ENCODE measurements around the gene CAPN9.
"Not testable (repeated sequence)": the region's sequence is repeated elsewhere in the genome, so short reads cannot be mapped to it uniquely, and the experiment has no call there.

CAPN9 gene

DNA sequence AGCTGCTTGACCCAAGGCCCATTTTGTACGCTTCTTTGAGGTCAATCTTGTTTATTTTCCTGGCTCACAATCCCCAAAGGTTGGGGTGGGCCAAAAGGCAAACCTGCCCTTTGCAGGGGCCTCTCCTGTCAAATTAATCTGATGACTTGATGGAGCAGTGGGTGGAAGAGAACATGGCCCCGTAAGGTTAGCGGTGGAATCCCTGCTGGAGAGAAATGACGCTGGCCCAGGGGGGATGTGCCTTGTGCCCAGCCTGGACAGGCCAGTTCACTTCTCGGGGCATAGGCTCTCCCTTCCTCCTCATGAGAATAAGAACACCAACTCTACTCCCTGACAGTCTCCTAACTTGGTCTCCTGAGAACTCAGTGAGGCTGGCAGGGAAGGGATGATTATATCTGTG, 80.6 kb downstream of the CAPN9 start:
- no peak for DNase-seq

DNA sequence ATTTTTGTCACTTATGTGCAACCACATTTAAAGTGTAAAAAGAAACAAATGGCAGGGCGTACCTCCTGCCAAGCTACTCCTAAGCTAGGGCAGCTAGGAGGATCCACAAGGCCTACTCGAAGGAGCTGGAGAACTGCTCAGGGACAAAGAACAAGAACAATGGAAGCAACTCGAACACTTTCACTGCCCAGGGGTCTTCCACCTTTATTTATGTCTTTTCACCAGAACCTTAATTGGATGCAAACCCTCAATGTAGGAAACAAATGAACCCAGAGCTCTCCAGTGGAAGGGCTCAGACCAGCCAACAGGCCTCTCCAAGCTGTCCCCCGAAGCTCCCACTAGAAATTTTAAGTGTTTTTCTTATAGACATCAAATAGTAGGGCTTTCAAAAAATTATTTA, 81.2 kb downstream of the CAPN9 start:
- DNase-seq: no peak

DNA sequence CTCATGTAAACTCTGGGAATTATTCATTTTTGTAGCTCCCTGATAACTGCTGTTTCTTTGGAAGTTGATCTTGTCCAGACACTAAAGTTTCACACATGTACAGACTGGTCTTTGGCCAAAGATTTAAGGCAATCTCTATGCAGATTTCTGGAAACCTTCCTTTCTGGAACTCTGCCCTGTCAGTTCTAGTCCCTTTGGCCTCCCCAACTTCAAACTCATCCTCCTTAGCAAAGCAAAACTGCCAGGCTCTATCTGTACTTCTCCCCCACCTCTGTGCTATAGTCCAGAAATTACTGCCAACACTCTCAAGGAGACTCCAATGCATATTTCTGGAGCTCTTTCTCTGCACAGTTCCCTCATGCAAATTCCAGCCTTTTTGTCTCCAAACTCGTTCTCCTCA, 84.6 kb downstream of the CAPN9 start:
- no peak for DNase-seq

DNA sequence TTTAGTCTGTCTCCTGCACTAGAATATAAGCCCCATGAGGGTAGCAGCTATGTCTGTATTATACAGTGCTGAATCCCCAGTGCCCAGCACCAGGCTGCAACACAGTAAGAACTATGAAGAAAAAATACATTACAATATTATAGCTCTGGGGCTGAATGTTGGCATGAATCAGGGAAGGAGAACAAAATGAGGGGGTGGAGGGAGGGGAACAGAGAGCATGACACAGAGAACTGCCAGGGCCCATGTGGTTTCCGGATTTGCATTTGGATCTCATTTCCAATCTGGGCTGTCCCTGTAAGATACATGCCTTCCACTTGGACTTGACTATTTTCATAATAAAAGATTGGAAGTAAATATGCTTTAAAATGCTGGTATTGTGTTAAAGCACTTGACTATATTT, 85.3 kb downstream of the CAPN9 start:
- no peak for DNase-seq

DNA sequence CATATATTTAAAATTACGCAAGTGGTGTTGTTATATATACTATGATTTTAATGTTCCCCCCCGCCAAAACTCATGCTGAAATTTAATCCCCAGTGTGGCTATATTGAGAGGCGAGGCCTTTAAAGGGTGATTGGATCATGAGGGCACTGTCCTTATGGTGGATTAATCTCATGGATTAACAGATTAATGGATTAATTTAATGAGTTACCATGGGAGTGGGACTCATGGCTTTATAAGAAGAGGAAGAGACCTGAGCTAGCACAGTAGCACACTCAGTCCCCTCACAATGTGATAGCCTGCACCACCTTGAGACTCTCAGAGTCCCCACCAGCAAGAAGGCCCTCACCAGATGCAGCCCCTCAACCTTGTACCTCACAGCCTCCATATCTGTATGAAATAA, 86.3 kb downstream of the CAPN9 start:
- DNase-seq: no peak

DNA sequence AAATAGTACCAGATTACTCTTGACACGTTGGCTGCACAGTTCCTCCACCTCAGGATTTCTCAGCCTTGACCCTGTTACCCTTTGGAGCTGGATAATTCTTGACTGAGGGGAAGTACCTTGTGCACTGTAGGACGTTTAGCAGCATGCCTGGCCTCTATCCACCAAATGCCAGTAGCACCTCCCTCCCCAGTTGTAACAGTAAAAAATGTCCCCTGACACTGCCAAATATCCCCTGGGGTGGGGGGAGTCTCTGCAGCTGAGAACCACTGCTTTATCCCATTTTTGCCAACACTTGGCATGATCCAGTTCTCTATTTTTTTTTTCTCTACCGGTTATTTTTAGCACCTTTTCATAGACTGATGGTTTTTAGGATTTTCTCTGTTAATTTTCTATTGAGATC, 87.1 kb downstream of the CAPN9 start:
- no peak for DNase-seq

DNA sequence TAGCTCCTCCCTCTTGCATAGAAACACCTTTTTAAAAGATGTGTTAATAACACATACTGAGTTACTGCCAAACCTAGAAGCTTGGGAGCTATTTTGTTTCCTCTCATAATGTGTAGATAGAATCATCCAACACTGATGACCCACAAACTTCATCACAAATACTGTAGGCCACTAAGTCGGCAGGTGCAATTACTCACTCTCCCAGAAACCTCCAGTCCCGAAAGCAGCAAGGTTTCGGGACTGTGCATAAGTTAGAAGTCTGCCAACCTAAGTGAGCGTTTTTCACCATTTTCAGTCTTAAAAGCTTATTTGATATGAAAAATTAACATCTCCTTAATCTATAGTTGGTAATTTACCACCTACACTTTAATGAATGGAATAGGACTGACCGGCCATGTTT, 89.2 kb downstream of the CAPN9 start:
- DNase-seq: no peak

DNA sequence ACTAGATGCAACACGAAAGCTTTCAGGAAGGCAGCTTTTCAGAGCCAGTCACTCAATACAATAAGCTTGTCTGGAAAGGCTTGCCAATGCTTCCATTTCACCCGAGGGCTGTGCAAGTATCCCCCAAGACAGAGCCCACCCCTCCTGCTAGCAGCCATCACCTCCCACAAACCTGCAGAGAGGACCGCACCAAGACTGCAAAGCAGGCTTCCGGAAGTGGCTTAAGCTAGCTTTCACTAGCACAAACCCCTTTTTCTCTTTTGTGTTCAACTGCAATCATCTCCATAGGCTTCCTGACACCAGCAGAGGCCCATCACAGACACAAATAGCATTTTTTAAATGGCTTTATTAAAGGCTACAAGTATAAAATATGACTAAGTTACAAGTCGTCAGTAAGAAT, 89.6 kb downstream of the CAPN9 start:
- no peak for DNase-seq

DNA sequence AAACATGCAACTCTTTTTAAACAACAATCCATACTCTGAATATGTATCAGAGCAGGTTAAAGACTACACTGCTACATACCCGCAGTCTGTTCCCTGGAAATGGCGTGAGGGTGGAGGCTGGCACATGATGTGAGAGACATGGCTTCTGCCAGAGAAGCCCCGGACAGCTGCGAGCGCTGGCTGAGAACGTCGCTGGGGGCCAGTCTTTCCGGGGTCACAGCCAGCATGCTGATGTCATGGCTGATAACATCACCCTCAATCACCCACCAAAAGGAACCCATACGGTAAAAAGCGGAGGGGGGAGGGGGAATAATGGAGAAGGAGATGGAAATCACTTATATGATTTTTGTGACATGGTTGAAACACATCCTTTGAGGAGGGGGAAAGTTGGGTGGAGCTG, 92.0 kb downstream of the CAPN9 start:
- DNase-seq: no peak

DNA sequence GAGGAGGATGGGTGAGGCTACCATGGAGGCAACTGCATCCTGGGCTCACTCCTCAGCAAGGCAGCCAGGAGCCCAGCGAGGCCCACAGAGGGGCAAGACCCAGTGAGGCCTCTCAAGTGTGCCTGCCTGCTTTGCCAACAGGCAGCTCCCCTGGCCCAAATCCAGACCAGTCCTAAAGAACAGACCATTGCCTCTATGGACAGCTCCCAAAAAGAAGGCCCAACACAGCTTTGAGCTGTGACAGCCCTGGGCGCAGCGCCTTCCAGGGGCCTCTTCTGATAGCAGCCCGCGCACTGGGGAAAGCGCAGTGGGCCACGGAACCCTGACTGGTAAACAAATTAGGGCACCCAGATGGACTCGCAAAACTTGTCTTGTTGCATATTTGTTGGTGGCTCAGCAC, 95.6 kb downstream of the CAPN9 start:
- DNase-seq: no peak

DNA sequence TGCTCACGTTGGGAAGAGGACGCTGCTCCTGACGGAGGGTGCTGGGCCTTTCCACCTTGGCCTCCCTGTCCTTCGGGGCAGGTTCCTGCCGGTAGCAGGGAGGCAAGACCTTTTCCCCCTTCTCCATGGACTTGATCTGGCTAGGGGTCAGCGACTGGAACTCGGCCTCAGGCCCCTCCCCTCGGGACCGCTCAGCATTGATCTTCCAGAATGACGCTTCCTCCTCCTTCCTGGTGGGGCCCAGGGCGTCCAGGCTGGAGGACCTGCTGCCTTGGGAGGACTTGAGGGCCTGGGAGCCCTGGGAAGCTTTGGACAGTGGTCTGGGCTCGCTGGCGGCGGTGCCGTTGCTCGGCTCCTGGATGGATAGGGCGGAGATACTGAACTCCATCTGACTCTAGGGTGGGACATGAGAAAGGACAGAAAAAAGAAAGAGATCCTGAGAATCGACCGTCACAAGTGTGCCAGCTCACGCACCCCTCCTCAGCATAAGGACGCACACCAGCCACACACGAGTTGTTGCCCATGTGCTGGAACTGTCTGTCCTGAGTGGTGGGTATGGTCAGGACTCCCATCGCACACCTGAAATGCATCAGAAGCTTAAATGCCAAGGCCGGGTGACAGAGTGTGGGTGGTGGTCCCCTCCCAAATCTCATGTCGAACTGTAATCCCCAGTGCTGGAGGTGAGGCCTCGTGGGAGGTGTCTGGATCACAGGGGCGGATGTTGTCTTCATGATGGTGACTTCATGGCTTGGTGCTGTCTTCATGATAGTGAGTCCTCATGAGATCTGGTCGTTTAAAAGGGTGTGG, 96.5 kb downstream of the CAPN9 start:
- DNase-seq: no peak

DNA sequence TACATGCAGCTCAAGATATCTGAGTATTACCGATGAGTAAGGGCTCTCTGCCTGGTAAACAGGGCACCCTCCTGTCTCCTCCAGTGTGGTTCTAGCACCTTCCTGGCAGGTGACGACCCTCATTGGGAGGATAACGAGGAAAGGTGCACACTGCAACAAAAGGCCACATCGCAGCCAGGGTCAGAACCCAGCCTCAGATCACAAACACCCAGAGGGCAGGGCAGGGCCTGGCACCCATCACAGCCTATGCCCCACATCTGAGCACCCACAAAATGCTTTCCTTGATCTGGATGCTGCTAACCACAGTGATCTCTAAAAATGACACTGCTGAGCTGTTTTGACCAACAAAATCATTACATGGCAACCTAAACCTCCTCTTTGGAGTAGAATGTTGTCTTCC, 97.4 kb downstream of the CAPN9 start:
- no peak for DNase-seq

DNA sequence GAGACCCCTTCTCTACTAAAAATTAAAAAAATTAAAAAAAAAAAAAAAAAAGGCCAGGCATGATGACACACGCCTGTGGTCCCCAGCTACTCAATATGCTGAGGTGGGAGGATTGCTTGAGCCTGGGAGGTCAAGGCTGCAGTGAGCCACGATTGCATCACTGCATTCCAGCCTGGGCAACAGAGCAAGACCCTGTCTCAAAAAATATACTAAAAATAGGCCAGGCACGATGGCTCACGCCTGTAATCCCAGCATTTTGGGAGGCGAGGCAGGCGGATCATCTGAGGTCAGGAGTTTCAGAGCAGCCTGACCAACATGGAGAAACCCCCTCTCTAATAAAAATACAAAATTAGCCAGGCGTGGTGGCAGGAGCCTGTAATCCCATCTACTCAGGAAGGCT, 98.0 kb downstream of the CAPN9 start:
- not testable (repeated sequence) for DNase-seq

DNA sequence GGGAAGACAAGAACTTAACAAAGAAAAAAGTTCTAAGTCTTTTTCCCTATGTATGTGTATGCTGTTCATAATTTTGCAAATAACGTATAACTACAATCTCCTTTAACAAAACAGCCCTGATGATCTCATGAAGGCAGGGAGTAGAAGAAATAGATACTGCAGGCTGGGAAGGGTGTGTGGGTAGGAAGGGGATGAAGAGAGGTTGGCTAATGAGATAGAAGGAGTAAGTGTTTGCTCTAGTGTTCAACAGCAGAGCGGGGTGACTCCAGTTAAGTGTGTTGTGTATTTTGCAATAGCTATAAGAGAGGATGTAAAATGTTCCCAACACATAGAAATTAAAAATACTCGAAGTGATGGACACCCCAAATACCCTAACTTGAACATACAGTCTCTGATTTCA, 101.0 kb downstream of the CAPN9 start:
- DNase-seq: no peak

DNA sequence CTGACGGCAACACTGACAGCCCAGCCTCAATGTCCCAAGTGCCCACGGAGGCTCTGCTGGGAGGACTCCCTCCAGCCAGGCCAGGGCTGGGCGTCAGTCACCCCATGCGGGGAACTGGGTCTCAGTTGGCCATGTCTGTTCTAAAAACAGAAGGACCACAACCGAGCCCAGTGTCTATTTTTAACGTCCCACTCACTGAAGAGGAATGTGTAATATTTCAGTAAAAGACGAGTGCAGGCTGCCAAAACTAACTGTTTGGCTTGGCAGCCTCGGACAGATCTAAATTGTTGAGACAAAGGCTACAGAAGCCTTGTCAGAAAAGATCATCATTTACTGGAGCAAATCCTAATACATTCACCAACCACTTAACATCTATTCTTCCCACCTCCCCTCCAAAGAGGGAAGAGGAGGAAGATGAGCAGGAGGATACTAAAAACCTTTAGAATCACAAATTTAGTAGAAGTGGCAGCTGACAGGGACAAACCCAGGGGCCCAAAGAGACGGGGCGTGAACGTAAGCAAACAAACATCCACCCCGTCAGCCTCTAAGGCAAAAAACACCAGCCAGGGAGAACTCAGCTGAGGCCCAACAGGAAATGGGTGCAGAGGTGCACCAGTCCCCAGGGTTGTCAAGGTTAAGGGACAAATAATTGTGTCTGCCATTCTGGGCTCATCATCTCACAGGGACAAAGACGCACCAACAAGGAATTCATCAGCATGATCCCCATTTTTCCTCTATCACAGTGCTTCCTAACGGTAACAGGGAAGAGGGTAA, 102.5 kb downstream of the CAPN9 start:
- peak; percentile 44 for DNase-seq

DNA sequence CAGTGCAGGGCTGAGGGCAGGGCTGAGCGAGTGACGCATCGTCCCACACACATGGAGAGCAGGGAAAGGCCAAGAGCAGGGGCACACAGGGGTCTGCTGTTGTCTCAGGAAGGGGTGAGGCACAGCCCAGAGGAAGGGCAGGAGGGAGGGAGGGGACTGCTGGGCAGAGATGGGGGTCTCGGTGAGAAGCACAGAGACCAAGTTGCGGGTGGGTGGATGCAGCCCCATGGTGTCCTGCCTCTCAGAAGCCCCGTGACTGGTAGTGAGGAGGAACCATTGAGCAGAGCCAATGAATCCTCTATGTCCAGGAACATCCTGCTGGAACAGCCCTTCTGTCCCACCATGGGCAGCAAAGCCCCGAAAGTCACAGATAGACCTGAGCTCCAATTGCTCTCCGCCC, 103.4 kb downstream of the CAPN9 start:
- DNase-seq: no peak

DNA sequence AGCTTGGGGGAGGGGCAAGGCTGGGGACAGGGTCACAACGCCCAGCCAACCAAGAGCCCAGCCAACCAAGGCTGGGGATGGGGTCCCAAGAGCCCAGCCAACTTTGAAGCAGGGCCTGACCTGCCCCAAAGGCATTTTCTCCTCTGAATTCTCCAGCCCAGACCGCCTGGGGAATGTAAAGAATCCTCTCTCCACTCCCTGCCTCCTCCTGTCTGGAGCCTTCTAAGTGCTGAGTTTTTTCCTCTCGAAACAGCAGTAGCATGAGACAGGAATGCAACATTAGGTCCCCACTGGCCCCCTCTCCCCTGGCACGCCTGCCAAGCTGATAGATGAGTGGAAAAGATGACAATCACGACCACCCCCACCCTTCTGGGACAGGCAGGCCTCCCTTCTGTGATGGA, 104.1 kb downstream of the CAPN9 start:
- DNase-seq: peak; percentile 9

All from T1000 (cell line).